GM23248 (cell line): Measurements from ENCODE around the gene HMGN1. TPM values are rescaled to one million over a fixed set of nuclear protein-coding genes. Genes with fewer than 3 reads are reported as not detected.

Source experiments
- DNase-seq: peaks from one replicate; pipeline ENCODE4 v3.0.0-alpha.2; 2015
- H2AFZ ChIP-seq: fragments of 200-600 bp; sonication (generic); 2 replicates; pipeline ENCODE4 v1.6.1; 2016; ENCODE audit warnings: antibody characterized with exemption
- H3F3A ChIP-seq: fragments of 200-600 bp; sonication (generic); 2 replicates; pipeline ENCODE4 v1.6.1; 2016; ENCODE audit warnings: mild to moderate bottlenecking, antibody characterized with exemption, mixed run types; ENCODE audit not compliant: insufficient read depth
- H3K27ac ChIP-seq: fragments of 200-600 bp; sonication (generic); 2 replicates; pipeline ENCODE4 v1.5.1; 2016; ENCODE audit warnings: mild to moderate bottlenecking
- H3K27me3 ChIP-seq: fragments of 200-600 bp; sonication (generic); replicated peaks from 2 replicates; pipeline ENCODE4 v1.6.1; 2016; ENCODE audit warnings: mild to moderate bottlenecking; ENCODE audit not compliant: insufficient read depth
- H3K36me3 ChIP-seq: fragments of 200-600 bp; sonication (generic); 2 replicates; pipeline ENCODE4 v1.6.1; 2016; ENCODE audit warnings: low read depth, mild to moderate bottlenecking
- H3K4me1 ChIP-seq: fragments of 200-600 bp; sonication (generic); 2 replicates; pipeline ENCODE4 v1.6.1; 2016; ENCODE audit warnings: mild to moderate bottlenecking; ENCODE audit not compliant: insufficient read depth
- H3K4me2 ChIP-seq: fragments of 200-600 bp; sonication (generic); one replicate; pipeline ENCODE4 v1.6.1; 2016; ENCODE audit warnings: mild to moderate bottlenecking; ENCODE audit not compliant: unreplicated experiment
- H3K4me3 ChIP-seq: fragments of 200-600 bp; sonication (generic); 2 replicates; pipeline ENCODE4 v1.5.1; 2016; ENCODE audit warnings: mild to moderate bottlenecking
- H3K79me2 ChIP-seq: fragments of 200-600 bp; sonication (generic); 2 replicates; pipeline ENCODE4 v1.6.1; 2016; ENCODE audit warnings: mild to moderate bottlenecking; ENCODE audit not compliant: insufficient read depth
- H3K9ac ChIP-seq: fragments of 200-600 bp; sonication (generic); 2 replicates; pipeline ENCODE4 v1.6.1; 2016; ENCODE audit warnings: mild to moderate bottlenecking
- H3K9me2 ChIP-seq: fragments of 200-600 bp; sonication (generic); 2 replicates; pipeline ENCODE4 v1.6.1; 2016; ENCODE audit warnings: mixed run types, mild to moderate bottlenecking, moderate library complexity; ENCODE audit not compliant: insufficient read depth
- H3K9me3 ChIP-seq: fragments of 200-600 bp; sonication (generic); one replicate; pipeline ENCODE4 v1.6.1; 2017; ENCODE audit warnings: low read depth
- H4K20me1 ChIP-seq: fragments of 200-600 bp; sonication (generic); 2 replicates; pipeline ENCODE4 v1.6.0; 2016; ENCODE audit not compliant: insufficient read depth
- EZH2 ChIP-seq: fragments of 200-600 bp; sonication (generic); IDR thresholded peaks from 2 replicates; pipeline ENCODE4 v1.6.1; 2018; ENCODE audit warnings: antibody characterized with exemption, mild to moderate bottlenecking; ENCODE audit not compliant: insufficient read depth, poor library complexity, severe bottlenecking
- EZH2phosphoT487 ChIP-seq: fragments of 200-600 bp; sonication (generic); IDR thresholded peaks from 2 replicates; pipeline ENCODE4 v1.6.1; 2018; ENCODE audit warnings: antibody characterized with exemption, moderate library complexity, mild to moderate bottlenecking, low read depth; ENCODE audit not compliant: insufficient read depth
- WGBS, 2 experiments: methylation state at CpG; one replicate each; pipeline ENCODE4 v1.1.6; 2015 to 2017; ENCODE audit warnings: low lambda C conversion rate in 2 of 2, low coverage in 1 of 2; ENCODE audit errors: missing lambda C conversion rate in 2 of 2; 5-methylcytosine and 5-hydroxymethylcytosine counted together
- in situ Hi-C: fragments of 300-500 bp; cut with MboI; formaldehyde crosslinking; loops from 2 replicates; pipeline ENCODE4 v1.15.0; 2020
- polyA plus RNA-seq: library from polyadenylated mRNA; unstranded; fragments of >200 nt; fragmentation: Nextera tagmentation; extraction: Ambion mirVana; gene quantifications from 2 replicates; pipeline ENCODE4 v1.2.1, GENCODE V29; 2016
- total RNA-seq: library from RNA; depleted of rRNA; stranded (reverse); fragments of >200 nt; shearing (Covaris generic); gene quantifications from 2 replicates; pipeline ENCODE4 v1.2.3, GENCODE V29; 2014

The HMGN1 gene
- total and polyA plus RNA-seq, 2 experiments from 2014 or later, result 192 to 349 TPM

DNA sequence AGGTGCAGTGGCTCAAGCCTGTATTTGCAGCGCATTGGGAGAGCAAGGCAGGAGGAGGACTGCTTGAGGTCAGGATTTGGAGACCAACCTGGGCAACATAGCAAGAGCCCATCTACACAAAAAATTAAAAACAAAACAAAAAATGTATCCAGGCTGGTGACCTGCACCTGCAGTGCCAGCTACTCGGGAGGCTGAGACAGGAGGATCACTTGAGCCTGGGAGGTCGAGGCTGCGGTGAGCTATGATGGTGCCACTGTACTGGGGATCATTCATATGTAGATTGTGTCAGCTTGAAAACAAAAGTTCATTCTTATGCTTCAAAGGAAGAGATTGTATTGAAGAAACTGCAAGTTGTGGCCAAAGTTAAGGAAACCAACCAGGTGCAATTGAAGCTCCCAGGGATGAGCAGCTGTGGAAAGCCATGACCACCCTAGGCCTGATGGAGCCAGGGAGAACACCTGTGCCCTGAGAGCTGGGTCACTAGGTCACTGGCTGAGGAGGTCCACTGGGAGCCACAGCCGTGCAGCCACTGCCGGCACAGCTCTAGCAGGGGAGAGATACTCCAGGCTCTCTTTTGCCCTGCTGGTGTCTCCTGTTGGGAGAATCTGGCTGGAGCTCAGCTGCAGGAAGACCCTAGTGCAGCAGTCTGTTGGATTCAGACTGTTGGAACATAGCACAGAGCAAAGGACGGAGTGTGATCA is 22.1 kb downstream of the HMGN1 start:
- Histone ChIP-seq H3K27ac (no peak overlapping the region), H3K9ac (no peak overlapping the region), H3K4me1 (peaks cover 6% of the 10 kb centered on the region), H3K27me3 (no peaks in the 10 kb centered on the region), H4K20me1 (no peaks in the 10 kb centered on the region), H3K9me3 (no peaks in the 10 kb centered on the region), H2AFZ (no peak overlapping the region), H3K9me2 (no peaks in the 10 kb centered on the region), H3K79me2 (no peaks in the 10 kb centered on the region), H3F3A (peaks cover 9% of the 10 kb centered on the region), H3K36me3 (no peaks in the 10 kb centered on the region), H3K4me2 (no peak overlapping the region), H3K4me3 (no peak overlapping the region)
- WGBS, 2 experiments, result 75 to 81% methylated on average over 7 of the region's 7 CpGs
- no peak for DNase-seq
- in situ Hi-C loops, result no loop called here
- no peak for TF ChIP-seq EZH2phosphoT487
- no peak for TF ChIP-seq EZH2

DNA sequence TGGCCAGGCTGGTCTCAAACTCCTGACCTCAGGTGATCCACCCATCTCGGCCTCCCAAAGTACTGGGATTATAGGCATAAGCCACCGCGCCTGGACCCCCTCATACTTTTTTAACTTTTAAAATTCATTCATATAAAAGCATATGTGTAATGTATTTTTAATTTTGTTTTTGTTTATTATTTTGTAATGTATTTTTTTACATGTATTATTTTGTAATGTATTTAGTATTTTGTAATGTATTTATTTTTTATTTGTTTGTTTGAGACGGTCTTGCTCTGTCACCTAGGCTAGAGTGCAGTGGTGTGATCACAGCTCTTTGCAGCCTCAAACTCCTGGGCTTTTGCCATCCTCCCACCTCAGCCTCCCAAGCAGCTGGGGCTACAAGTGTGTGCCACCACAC is 23.4 kb downstream of the HMGN1 start:
- Histone ChIP-seq H2AFZ (no peak overlapping the region), H3K9ac (no peak overlapping the region), H3K9me2 (no peaks in the 10 kb centered on the region), H3K4me3 (no peak overlapping the region), H4K20me1 (no peaks in the 10 kb centered on the region), H3K79me2 (no peaks in the 10 kb centered on the region), H3F3A (peaks cover 11% of the 10 kb centered on the region), H3K27ac (no peak overlapping the region), H3K4me1 (peaks cover 11% of the 10 kb centered on the region), H3K36me3 (no peaks in the 10 kb centered on the region), H3K9me3 (no peaks in the 10 kb centered on the region), H3K4me2 (no peak overlapping the region), H3K27me3 (no peaks in the 10 kb centered on the region)
- DNase-seq, result no peak
- in situ Hi-C loops, result no loop called here
- TF ChIP-seq EZH2phosphoT487 (no peak), EZH2 (no peak)
- 88 to 93% methylated on average over 4 of the region's 4 CpGs for WGBS, 2 experiments

DNA sequence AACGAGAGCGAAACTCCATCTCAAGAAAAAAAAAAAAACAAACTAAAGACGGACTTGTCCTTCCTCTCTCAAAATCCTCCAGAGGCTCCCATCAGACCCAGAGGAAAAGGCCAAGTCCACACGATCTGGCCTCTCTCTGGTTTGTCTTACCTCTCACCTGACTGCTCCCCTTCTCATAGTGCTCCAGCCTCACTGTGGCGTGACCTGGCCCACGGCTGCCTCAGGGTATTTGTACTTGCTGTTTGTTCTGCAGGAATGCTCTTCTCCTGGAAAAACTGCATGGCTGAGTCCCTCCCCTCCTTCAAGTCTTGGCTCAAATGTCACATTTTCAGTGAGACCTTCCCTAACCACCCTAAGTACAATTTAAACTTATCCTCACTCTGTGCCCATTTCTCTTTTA is 27.5 kb downstream of the HMGN1 start:
- TF ChIP-seq EZH2phosphoT487 (no peak), EZH2 (no peak)
- no peak overlapping the region for H3K9ac ChIP-seq
- in situ Hi-C loops, result no loop called here
- H3K27ac ChIP-seq, result peak overlapping the region; percentile 40
- no peak for DNase-seq
- H3K36me3 ChIP-seq, result no peaks in the 10 kb centered on the region
- H3K9me3 ChIP-seq, result no peaks in the 10 kb centered on the region
- peaks cover 29% of the 10 kb centered on the region for H3K4me1 ChIP-seq
- H3K79me2 ChIP-seq, result no peaks in the 10 kb centered on the region
- H4K20me1 ChIP-seq, result no peaks in the 10 kb centered on the region
- no peaks in the 10 kb centered on the region for H3K9me2 ChIP-seq
- 80 to 82% methylated on average over 6 of the region's 6 CpGs for WGBS, 2 experiments
- peak overlapping the region; percentile 7; the same call in 1 of the 2 replicates for H2AFZ ChIP-seq
- H3K27me3 ChIP-seq, result no peaks in the 10 kb centered on the region
- peaks cover 23% of the 10 kb centered on the region for H3F3A ChIP-seq
- H3K4me2 ChIP-seq, result no peak overlapping the region
- H3K4me3 ChIP-seq, result peak overlapping the region; percentile 9; the same call in 1 of the 2 replicates

DNA sequence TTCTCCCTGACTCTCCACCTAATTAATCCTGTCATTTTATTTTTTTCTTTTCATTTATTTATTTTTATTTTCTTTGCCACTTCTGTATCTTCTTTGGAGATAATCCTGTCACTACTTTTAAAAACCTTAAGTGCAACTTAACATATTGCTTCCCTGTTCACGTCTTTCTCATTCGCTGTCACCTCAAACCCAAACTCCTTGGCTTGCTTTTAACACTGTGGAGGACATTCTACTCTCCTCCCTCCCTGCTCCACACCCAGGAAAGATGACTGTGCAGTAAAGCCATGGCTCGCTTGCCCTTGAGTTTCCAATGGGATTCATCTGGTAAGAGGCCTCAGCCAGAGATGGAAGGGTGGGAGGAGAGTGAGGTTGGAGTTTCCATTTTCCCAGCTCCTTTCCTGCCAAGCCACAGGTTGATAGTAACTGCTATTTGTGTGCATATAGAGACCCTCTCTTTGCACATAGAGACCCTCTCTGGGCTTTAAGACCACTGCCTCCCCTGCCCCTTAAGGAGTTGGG is 29.0 kb downstream of the HMGN1 start:
- Histone ChIP-seq H3K4me2 (peak overlapping the region; percentile 58), H3K9ac (peak overlapping the region; percentile 11; the same call in 1 of the 2 replicates), H3K4me1 (peaks cover 42% of the 10 kb centered on the region), H3K9me3 (no peaks in the 10 kb centered on the region), H3K36me3 (no peaks in the 10 kb centered on the region), H2AFZ (peak overlapping the region; percentile 70), H3K27ac (peak overlapping the region; percentile 64), H3K27me3 (no peaks in the 10 kb centered on the region), H3K79me2 (no peaks in the 10 kb centered on the region), H3K9me2 (no peaks in the 10 kb centered on the region), H3F3A (peaks cover 28% of the 10 kb centered on the region), H3K4me3 (no peak overlapping the region), H4K20me1 (no peaks in the 10 kb centered on the region)
- in situ Hi-C loops, result no loop called here
- WGBS, 2 experiments, result 8 to 12% methylated on average over 3 of the region's 3 CpGs
- peak; percentile 71 for DNase-seq
- no peak for TF ChIP-seq EZH2phosphoT487
- TF ChIP-seq EZH2, result no peak
